ENCODE data around the gene DYSF. TPM values are rescaled to one million over a fixed set of nuclear protein-coding genes. Genes with fewer than 3 reads are reported as not detected.

DYSF gene
- polyA plus RNA-seq, 1 of the 3 experiments (the other 2 are of a cell fraction), result 0.10 TPM

- no peaks in the 10 kb centered on the region for H3K9me2 ChIP-seq
- H3K4me2 ChIP-seq, result no peak overlapping the region
- no peaks in the 10 kb centered on the region for H3K36me3 ChIP-seq (replicated peaks in 1 of 2; ENCODE audit: control insufficient read depth in 1 of 2, insufficient read depth in 2 of 2, low read length in 1 of 2)
- no peaks in the 10 kb centered on the region; the same call in 1 of the 2 replicates for H3K27me3 ChIP-seq (ENCODE audit: insufficient read depth)
- H3K4me3 ChIP-seq (ENCODE audit: low read depth in 2 of 2, low read length in 1 of 2), result no peak overlapping the region
- H3F3A ChIP-seq (replicated peaks; ENCODE audit: insufficient read depth), result no peaks in the 10 kb centered on the region
- no peak overlapping the region for H3K9ac ChIP-seq
- H3K27ac ChIP-seq (ENCODE audit: low read depth in 2 of 2, low read length in 1 of 2), result no peak overlapping the region
- POLR2A ChIA-PET, result no interaction called here
- 45% methylated on average over 11 of the region's 11 CpGs for WGBS (ENCODE audit: low lambda C conversion rate)
- DNase-seq, result no peak
- no peak for TF ChIP-seq RAD21 (IDR thresholded peaks at IDR 0.05; ENCODE audit: low read length)
- no peak for TF ChIP-seq SMC3 (IDR thresholded peaks at IDR 0.05; ENCODE audit: low read depth, low read length)
- TF ChIP-seq ELF1 (IDR thresholded peaks at IDR 0.05), result no peak
- TF ChIP-seq MAX (IDR thresholded peaks at IDR 0.05; ENCODE audit: low read depth), result no peak
- TF ChIP-seq RFX5 (IDR thresholded peaks at IDR 0.05; ENCODE audit: low read length), result no peak
- no peak for TF ChIP-seq SIN3A (IDR thresholded peaks at IDR 0.05; ENCODE audit: borderline replicate concordance, low read depth, low read length)
- TF ChIP-seq YY1 (IDR thresholded peaks at IDR 0.05; ENCODE audit: low read depth), result no peak
- no peak for TF ChIP-seq MEF2A (IDR thresholded peaks at IDR 0.05; ENCODE audit: borderline replicate concordance, low read depth)
- TF ChIP-seq EP300 (IDR thresholded peaks at IDR 0.05; ENCODE audit: borderline replicate concordance in 1 of 2, low read depth in 1 of 2, low read length in 1 of 2), result no peak
- TF ChIP-seq USF1 (IDR thresholded peaks at IDR 0.05; ENCODE audit: borderline replicate concordance, low read depth), result no peak
- TF ChIP-seq NRF1 (IDR thresholded peaks at IDR 0.05; ENCODE audit: low read depth, low read length), result no peak
- no peak for TF ChIP-seq NFIC (IDR thresholded peaks at IDR 0.05; ENCODE audit: borderline replicate concordance)
- TF ChIP-seq TEAD4 (IDR thresholded peaks at IDR 0.05; ENCODE audit: borderline replicate concordance, insufficient read depth), result no peak
- no peak for TF ChIP-seq ZBTB33 (IDR thresholded peaks at IDR 0.05; ENCODE audit: borderline replicate concordance, low read depth)
- TF ChIP-seq TAF1 (IDR thresholded peaks at IDR 0.05; ENCODE audit: borderline replicate concordance, low read depth, low read length), result no peak
- no peaks in the 10 kb centered on the region for H3K4me1 ChIP-seq (ENCODE audit: control insufficient read depth in 1 of 2, insufficient read depth in 2 of 2, low read depth in 1 of 2, low read length in 1 of 2)
- no peaks in the 10 kb centered on the region for H3K79me2 ChIP-seq (ENCODE audit: insufficient read depth)
- CTCF ChIA-PET, result interaction anchor here (1.0 kb wide), 1 partner anchor 9 kb away, joined by 3 read pairs; no protein-coding TSS in a partner anchor
- no peak overlapping the region for H2AFZ ChIP-seq (ENCODE audit: low read depth)
- no peaks in the 10 kb centered on the region for H3K9me3 ChIP-seq
- no peaks in the 10 kb centered on the region for H4K20me1 ChIP-seq (ENCODE audit: insufficient read depth)
Observed at GRCh38 chr2:71664161-71664560, 210.8 kb downstream of the DYSF start.
